Mucosa of rectum (tissue), 2 donors: ENCODE measurements around the gene RBM43.
"Not testable (repeated sequence)": the region's sequence is repeated elsewhere in the genome, so short reads cannot be mapped to it uniquely, and the experiment has no call there.

Source experiments
- H3K27ac ChIP-seq, 2 donors: one replicate each; pipeline ENCODE4 v1.7.0; 2013; ENCODE audit warnings: inconsistent platforms in 2 of 2, low read depth in 2 of 2, low read length in 2 of 2
- H3K27me3 ChIP-seq, 2 donors: one replicate each; pipeline ENCODE4 v1.7.0; 2013; ENCODE audit warnings: low read length in 2 of 2; ENCODE audit not compliant: control insufficient read depth in 2 of 2, insufficient read depth in 2 of 2
- H3K36me3 ChIP-seq, 2 donors: one replicate each; pipeline ENCODE4 v1.7.0; 2013; ENCODE audit warnings: low read length in 2 of 2; ENCODE audit not compliant: control insufficient read depth in 2 of 2, insufficient read depth in 2 of 2
- H3K4me1 ChIP-seq, 2 donors: one replicate each; pipeline ENCODE4 v1.7.0; 2013; ENCODE audit warnings: low read length in 2 of 2, mild to moderate bottlenecking in 1 of 2; ENCODE audit not compliant: control insufficient read depth in 2 of 2, insufficient read depth in 2 of 2
- H3K4me3 ChIP-seq, 2 donors: one replicate each; pipeline ENCODE4 v1.7.0; 2013; ENCODE audit warnings: low read length in 2 of 2
- H3K9ac ChIP-seq, 2 donors: one replicate each; pipeline ENCODE4 v1.7.0; 2013; ENCODE audit warnings: low read length in 2 of 2, low read depth in 1 of 2, mild to moderate bottlenecking in 1 of 2
- H3K9me3 ChIP-seq, 2 donors: one replicate each; pipeline ENCODE4 v1.7.0; 2013; ENCODE audit warnings: low read length in 2 of 2; ENCODE audit not compliant: control insufficient read depth in 2 of 2
- donor health status: healthy.
- donor health status: Normal muscosa, but diverticular disease.

Gene RBM43

DNA sequence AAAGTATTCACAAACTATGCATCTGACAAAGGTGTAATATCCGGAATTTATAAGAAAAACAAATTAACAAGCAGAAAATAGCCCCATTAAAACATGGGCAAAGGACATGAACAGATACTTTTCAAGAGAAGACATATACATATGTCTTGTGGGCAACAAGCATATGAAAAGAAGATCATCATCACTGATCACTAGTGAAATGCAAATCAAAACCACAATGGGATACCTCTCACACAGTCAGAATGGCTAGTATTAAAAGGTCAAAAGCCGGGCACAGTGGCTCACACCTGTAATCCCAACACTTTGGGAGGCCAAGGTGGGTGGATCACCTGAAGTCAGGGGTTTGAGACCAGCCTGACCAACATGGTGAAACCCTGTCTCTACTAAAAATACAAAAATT, 28.4 kb downstream of the RBM43 start:
- H3K4me1 ChIP-seq, H3K27me3 ChIP-seq, H3K9me3 ChIP-seq, H3K27ac ChIP-seq, H3K4me3 ChIP-seq, H3K36me3 ChIP-seq, H3K9ac ChIP-seq: not testable (repeated sequence)

DNA sequence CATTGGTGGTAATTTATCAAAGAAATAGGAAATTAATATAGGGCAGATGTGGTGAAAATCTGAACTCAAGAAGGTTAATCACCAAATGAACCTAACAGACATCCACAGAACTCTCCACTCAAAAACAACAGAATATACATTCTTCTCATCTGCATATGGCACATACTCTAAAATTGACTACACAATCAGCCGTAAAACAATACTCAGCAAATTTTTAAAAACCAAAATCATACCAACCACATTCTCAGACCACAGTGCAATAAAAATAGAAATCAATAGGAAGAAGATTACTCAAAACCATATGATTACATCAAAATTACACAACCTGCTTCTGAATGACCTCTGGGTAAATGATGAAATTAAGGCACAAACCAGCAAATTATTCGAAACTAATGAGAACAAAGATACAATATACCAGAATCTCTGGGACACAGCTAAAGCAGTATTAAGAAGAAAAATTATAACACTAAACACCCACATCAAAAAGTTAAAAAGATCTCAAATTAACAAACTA, 31.0 kb downstream of the RBM43 start:
- H3K27ac ChIP-seq, result no peak overlapping the region
- H3K9me3 ChIP-seq, result no peaks in the 10 kb centered on the region
- no peaks in the 10 kb centered on the region for H3K36me3 ChIP-seq
- H3K4me3 ChIP-seq, result no peak overlapping the region
- no peak overlapping the region for H3K9ac ChIP-seq
- no peaks in the 10 kb centered on the region for H3K4me1 ChIP-seq
- H3K27me3 ChIP-seq, result no peaks in the 10 kb centered on the region

DNA sequence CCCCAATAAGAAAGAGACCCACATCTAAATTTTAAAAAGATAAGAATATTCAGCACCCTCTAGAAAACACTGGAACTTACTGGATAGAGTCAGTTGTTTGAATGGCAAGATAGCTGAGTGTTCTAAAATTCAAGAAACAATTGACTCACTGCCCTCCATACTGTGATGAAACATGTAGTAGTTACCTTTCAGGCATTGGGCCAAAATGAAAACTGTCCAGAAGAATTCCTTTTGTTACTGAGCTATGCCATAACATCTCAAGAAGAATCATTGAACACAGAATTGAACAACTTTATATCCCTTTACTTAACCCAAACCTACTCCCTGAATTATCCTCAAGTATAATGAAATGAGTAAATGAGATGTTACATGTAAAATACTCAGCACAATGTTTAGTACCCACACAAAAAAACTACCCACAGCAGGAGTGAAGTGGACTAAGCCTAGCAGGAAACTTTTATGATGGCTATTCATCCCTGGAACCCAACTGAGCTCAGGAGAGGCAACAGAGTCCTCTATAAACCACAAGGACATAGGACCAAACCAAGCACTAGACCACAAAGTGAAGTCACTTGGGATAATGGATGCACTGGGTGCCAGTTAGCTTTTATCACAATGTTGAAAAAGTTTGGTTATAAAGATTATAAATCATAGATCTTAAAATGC, 32.7 kb downstream of the RBM43 start:
- Histone ChIP-seq H3K27me3 (no peaks in the 10 kb centered on the region), H3K9ac (no peak overlapping the region), H3K27ac (no peak overlapping the region), H3K4me1 (no peaks in the 10 kb centered on the region), H3K4me3 (no peak overlapping the region), H3K36me3 (no peaks in the 10 kb centered on the region), H3K9me3 (no peaks in the 10 kb centered on the region)

DNA sequence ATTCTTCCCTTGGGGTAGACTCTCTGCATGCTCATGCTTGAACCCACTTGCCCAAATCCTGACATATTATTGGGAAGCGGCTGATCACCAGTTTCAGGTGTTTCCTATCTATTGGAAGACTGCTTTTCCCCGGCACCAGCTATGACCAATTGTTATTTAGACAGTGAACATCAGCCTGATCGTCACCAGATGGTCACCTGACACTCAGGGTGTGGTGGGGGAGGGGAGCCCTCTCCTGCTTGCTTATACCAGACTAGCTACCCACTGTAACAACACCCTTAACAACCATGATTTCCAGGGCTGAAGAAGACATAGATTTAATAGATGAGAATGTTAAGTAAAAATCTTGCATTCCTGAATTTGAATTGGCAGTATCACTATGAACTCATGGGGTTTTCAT, 44.3 kb downstream of the RBM43 start:
- Histone ChIP-seq H3K27me3 (no peaks in the 10 kb centered on the region), H3K4me3 (no peak overlapping the region), H3K36me3 (no peaks in the 10 kb centered on the region), H3K9me3 (no peaks in the 10 kb centered on the region), H3K27ac (no peak overlapping the region), H3K4me1 (no peaks in the 10 kb centered on the region), H3K9ac (no peak overlapping the region)

DNA sequence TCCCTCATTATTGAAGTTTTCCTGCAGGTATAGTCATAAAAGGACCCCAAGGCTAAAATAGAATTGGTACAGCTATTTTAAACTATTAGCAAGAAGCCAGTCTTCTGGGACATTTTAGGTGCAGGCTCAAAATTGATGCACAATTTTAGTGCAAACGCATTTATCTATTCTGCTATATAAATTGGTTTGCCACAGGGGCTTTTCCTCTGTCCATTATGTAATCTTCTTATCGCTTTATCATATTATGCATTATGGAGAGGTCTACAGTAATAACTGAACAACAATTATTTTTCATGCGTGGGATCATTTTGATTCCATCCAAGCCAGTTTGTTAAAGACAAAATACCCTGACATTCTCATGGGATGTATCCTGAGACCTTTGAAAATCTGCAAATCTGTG, 54.6 kb downstream of the RBM43 start:
- Histone ChIP-seq H3K4me3 (no peak overlapping the region), H3K36me3 (no peaks in the 10 kb centered on the region), H3K9me3 (no peaks in the 10 kb centered on the region), H3K27me3 (no peaks in the 10 kb centered on the region), H3K9ac (no peak overlapping the region), H3K4me1 (no peaks in the 10 kb centered on the region), H3K27ac (no peak overlapping the region)

DNA sequence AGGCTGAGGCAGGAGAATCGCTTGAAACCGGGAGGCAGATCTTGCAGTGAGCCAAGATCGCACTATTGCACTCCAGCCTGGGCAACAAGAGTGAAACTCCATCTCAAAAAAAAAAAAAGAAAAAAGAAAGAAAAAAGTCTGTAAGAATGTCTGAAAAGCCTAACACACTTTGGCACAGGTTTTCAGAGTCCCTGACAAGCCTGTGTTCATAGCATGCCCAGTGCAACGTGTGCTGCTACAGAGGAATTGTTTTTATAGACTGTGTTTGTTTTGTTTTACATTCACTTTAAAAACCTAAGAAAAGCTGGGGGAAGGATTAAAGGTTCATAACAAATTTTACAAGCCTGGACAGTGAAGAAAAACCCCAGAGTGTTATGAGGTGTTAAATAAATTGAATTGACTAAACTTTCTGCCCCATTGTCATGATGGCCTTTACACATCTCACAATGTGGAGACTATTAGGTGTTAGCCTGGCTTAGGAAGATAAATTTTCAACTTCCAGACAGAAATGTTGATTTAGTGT, 55.2 kb downstream of the RBM43 start:
- H3K36me3 ChIP-seq, result no peaks in the 10 kb centered on the region
- no peaks in the 10 kb centered on the region for H3K4me1 ChIP-seq
- H3K27me3 ChIP-seq, result no peaks in the 10 kb centered on the region
- no peak overlapping the region for H3K4me3 ChIP-seq
- H3K27ac ChIP-seq, result no peak overlapping the region
- no peaks in the 10 kb centered on the region for H3K9me3 ChIP-seq
- no peak overlapping the region for H3K9ac ChIP-seq

DNA sequence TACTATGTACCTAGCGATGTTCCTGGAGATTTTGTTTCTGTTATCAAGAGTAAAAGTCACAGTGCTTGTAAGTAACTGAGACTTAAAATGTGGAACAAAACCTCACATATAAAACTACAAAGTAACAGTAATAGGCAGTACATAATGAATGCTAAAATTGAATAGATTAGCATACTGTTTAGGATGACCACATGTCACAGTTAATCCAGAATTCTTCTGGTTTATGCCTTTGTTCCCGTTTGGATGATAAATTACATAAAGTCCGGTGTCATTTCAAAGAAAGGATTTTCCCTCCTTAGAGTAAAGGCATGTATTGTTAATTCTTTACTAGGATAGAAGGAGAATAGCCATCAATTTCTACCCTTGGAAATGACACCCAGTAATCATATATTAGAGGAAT, 56.1 kb downstream of the RBM43 start:
- Histone ChIP-seq H3K9me3 (no peaks in the 10 kb centered on the region), H3K4me1 (no peaks in the 10 kb centered on the region), H3K27ac (no peak overlapping the region), H3K27me3 (no peaks in the 10 kb centered on the region), H3K4me3 (no peak overlapping the region), H3K36me3 (no peaks in the 10 kb centered on the region), H3K9ac (no peak overlapping the region)

DNA sequence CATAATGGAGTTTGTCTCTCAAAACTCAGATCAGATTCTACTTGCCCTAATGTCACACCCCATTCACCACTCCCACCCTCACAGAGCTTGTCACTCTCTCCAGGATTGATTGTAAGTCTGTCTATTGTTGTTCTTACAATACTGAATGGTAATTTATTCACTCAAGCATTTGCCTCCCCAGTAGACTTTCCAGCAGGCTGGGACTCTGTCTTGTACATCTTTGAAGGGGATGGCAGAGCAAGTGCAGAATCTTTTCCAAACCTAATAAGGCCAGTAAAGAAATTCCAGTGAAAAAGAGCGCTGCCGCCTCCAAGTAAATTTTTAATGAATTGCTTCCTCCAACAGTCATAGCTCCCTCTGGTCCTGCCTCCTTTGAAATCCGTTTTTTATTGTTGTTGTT, 56.9 kb downstream of the RBM43 start:
- H3K4me3 ChIP-seq, result no peak overlapping the region
- H3K27me3 ChIP-seq, result no peaks in the 10 kb centered on the region
- no peaks in the 10 kb centered on the region for H3K4me1 ChIP-seq
- H3K9me3 ChIP-seq, result no peaks in the 10 kb centered on the region
- no peaks in the 10 kb centered on the region for H3K36me3 ChIP-seq
- no peak overlapping the region for H3K9ac ChIP-seq
- no peak overlapping the region for H3K27ac ChIP-seq

DNA sequence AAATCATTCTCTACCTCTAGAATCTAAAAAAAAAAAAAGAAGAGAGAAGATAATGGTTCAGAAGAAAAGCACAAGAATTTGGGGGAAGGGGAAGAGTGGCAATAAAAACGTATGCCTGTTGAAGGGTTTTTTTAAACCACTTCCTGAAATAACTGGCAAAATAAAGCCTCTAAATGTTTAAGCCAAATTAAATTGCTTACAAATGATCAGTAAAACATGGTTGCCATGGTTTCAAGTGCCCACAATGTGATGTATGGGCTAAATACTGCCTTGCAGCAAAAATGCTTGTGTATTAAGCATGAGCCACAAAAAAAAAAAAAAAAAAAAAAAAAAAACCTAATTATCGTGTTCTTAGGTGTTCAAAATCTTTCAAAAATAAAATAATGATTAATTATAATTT, 60.8 kb downstream of the RBM43 start:
- Histone ChIP-seq H3K27me3 (no peaks in the 10 kb centered on the region), H3K36me3 (no peaks in the 10 kb centered on the region), H3K9ac (no peak overlapping the region), H3K9me3 (no peaks in the 10 kb centered on the region), H3K4me1 (no peaks in the 10 kb centered on the region), H3K27ac (no peak overlapping the region), H3K4me3 (no peak overlapping the region)

DNA sequence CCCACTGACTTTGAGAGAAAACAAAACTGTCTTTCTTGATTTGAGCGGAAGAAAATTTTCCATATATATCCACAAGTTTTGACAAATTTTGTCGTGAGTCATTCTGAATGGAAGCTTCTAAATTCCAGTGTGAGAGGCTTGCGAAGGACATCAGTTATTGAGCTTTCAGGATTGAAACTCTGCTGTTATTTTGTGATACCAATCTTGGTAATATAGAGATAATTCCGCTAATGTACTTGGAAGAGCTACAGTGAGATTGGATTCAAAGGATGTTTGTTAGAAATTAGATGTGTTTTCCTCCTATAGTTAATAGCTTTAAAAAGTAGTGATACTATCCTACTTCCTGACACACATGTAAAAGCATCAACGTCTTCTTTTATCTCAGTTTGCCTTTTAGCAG, 61.4 kb downstream of the RBM43 start:
- no peaks in the 10 kb centered on the region for H3K27me3 ChIP-seq
- no peak overlapping the region for H3K9ac ChIP-seq
- no peak overlapping the region for H3K27ac ChIP-seq
- H3K9me3 ChIP-seq, result no peaks in the 10 kb centered on the region
- no peaks in the 10 kb centered on the region for H3K4me1 ChIP-seq
- no peaks in the 10 kb centered on the region for H3K36me3 ChIP-seq
- H3K4me3 ChIP-seq, result no peak overlapping the region
